Adrenal gland (tissue), 5 donors: ENCODE data around the gene SULT1A1.

Experiments used
- POLR2A ChIP-seq, 2 donors: fragments of 450-650 bp; IDR thresholded peaks; one replicate each; pipeline ENCODE4 v1.6.1; 2017; ENCODE audit warnings: antibody characterized with exemption in 2 of 2, mild to moderate bottlenecking in 2 of 2, moderate library complexity in 1 of 2
- TF ChIP-seq, protein P1 (sequence below), 6 experiments: fragments of 450-650 bp in 4 of 6; fragments of 200-600 bp in 2 of 6; sonication (generic) in 1 of 6; IDR thresholded peaks; 1 replicate in 5 of 6; 2 replicates in 1 of 6; pipeline versions ENCODE4 v1.5.1 to v1.8.0; 2016 to 2021; ENCODE audit warnings: antibody characterized with exemption in 6 of 6, mild to moderate bottlenecking in 2 of 6, moderate library complexity in 1 of 6
- donor health status: DM: no; HTN: no; CAD: no.

DNA sequence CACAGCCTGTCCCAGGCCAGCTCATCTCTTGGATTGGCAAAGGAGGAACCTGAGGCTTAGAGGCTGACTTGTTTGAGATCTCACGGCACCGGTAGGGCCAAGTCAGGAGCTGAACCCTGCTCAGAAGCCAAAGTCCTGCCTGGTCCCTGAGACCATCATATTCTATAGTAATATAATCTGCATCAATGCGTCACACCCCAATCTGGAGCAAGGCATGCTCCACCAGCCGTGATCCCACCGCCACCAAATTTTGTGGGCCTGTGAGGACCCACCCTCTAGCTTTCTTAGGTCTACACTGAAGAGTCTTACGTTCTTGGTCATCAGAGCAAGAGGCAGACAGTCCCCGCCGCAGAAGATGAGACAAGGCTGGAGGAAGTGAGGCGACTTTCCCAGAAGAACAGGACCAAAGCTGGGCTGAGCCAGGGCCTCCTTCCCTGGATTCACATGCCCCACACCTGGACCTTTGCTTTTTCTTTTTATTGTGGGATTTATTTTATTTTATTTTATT is 2.7 kb downstream of the SULT1A1 start:
- TF ChIP-seq, protein P1, sequence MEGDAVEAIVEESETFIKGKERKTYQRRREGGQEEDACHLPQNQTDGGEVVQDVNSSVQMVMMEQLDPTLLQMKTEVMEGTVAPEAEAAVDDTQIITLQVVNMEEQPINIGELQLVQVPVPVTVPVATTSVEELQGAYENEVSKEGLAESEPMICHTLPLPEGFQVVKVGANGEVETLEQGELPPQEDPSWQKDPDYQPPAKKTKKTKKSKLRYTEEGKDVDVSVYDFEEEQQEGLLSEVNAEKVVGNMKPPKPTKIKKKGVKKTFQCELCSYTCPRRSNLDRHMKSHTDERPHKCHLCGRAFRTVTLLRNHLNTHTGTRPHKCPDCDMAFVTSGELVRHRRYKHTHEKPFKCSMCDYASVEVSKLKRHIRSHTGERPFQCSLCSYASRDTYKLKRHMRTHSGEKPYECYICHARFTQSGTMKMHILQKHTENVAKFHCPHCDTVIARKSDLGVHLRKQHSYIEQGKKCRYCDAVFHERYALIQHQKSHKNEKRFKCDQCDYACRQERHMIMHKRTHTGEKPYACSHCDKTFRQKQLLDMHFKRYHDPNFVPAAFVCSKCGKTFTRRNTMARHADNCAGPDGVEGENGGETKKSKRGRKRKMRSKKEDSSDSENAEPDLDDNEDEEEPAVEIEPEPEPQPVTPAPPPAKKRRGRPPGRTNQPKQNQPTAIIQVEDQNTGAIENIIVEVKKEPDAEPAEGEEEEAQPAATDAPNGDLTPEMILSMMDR (IDR thresholded peaks at IDR 0.05), result no peak
- TF ChIP-seq POLR2A (IDR thresholded peaks at IDR 0.05), result no peak
